Smooth muscle cell of the brain vasculature (primary cell): Measurements from ENCODE around the gene ATXN7L3B.

ENCODE experiments used
- DNase-seq: peaks from one replicate; pipeline ENCODE4 v3.0.0-alpha.2; 2012; ENCODE audit warnings: low read depth, low spot score

ATXN7L3B gene

GRCh38 chr12:74551291-74551690 is 13.7 kb downstream of the ATXN7L3B start:
- DNase-seq: no peak

GRCh38 chr12:74552201-74552600 is 14.6 kb downstream of the ATXN7L3B start:
- DNase-seq: no peak

- DNase-seq: no peak
Observed at GRCh38 chr12:74559728-74560127, 22.1 kb downstream of the ATXN7L3B start.

GRCh38 chr12:74563927-74564326 is 26.3 kb downstream of the ATXN7L3B start:
- DNase-seq: no peak

GRCh38 chr12:74578486-74578885 is 40.9 kb downstream of the ATXN7L3B start:
- DNase-seq: no peak

- DNase-seq: no peak
Observed at GRCh38 chr12:74579446-74579845, 41.8 kb downstream of the ATXN7L3B start.

- DNase-seq: no peak
Observed at GRCh38 chr12:74579981-74580380, 42.3 kb downstream of the ATXN7L3B start.

GRCh38 chr12:74581439-74581838 is 43.8 kb downstream of the ATXN7L3B start:
- no peak for DNase-seq

GRCh38 chr12:74584483-74585062 is 46.9 kb downstream of the ATXN7L3B start:
- no peak for DNase-seq

- DNase-seq: no peak
Observed at GRCh38 chr12:74586251-74586650, 48.6 kb downstream of the ATXN7L3B start.
